MM.1S (cell line): Measurements from ENCODE around the gene USP32.

Experiments
- CTCF ChIP-seq: fragments of 300-600 bp; sonication (generic); IDR thresholded peaks from 2 replicates; pipeline ENCODE4 v1.5.1; 2016; ENCODE audit warnings: antibody characterized with exemption, low read length, mixed read lengths
- EZH2 ChIP-seq: fragments of 300-600 bp; sonication (generic); optimal IDR thresholded peaks from 2 replicates; pipeline ENCODE3; 2017; ENCODE audit warnings: low read depth, mild to moderate bottlenecking, antibody characterized with exemption, low read length, mixed read lengths

- TF ChIP-seq CTCF: no peak
- TF ChIP-seq EZH2: no peak
These were observed 56.6 kb downstream of the USP32 start for GRCh38 chr17:60335289-60335688.
